CD4-positive, alpha-beta T cell treated with Interleukin-6 at 100 ng/mL for 8 hours (primary cell): Measurements from ENCODE around the gene TPSAB1.
"Not testable (repeated sequence)": the region's sequence is repeated elsewhere in the genome, so short reads cannot be mapped to it uniquely, and the experiment has no call there.

ENCODE experiments used
- DNase-seq: peaks from one replicate; pipeline ENCODE4 v3.0.0-alpha.2; 2020; ENCODE audit warnings: mixed read lengths, low spot score

TPSAB1 gene

GRCh38 chr16:1223355-1224214 lies 16.9 kb upstream of the TPSAB1 start:
- DNase-seq: no peak

DNA sequence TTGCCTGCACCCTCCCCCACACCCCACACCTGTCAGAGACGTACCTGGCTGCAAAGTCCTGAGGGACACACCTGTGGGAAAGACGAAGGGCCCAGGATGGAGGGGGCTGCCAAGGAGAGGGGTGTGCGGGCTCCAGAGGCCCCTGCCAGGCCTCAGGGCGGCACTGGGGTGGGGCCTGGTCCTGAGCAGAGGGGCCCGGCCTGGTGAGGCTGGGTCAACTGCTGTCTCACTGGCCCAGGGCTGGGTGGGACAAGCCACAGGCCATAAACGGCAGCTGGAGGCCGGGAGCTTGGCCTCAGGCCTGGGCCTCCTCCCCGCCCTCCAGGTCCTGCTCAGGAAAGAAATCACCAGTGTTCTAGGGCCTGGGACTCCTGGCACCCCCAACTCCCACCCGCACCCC lies 15.9 kb upstream of the TPSAB1 start:
- no peak for DNase-seq

GRCh38 chr16:1225051-1225451 lies 15.5 kb upstream of the TPSAB1 start, which contains the start of gene TPSG1:
Gene TPSG1 (minus strand): TSS chr16:1225268. CDS start chr16:1225252, 16 bp downstream.
- DNase-seq: no peak

DNA sequence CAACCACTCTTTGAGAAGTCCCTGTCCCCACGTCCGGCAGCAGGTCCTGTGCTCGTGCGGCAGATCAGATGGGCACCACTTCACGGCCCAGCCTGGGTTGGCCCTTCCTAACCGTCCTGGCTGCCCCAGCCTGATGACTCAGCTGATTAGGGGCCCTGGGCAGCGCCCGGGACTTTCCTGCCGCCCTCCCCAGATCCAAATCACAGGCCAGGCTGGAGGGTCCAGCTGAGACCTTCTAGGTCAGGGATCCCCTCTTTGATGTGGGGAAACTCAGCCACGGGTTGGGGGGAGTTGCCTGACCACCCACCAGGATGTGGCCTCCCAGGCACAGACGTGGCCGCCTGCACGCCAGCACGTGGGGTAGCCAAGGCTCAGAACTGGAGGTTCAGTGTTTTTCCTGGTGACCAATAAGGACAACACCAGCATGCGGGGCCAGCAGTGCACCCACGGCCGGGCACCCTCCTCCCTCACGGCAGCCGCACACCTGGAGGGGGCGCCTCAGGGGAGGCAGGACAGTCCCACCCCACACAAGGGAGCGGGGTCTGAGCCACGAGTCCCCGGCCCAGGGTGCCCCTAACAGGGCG lies 14.7 kb upstream of the TPSAB1 start:
- DNase-seq: not testable (repeated sequence)

GRCh38 chr16:1226692-1227091 lies 13.8 kb upstream of the TPSAB1 start:
- not testable (repeated sequence) for DNase-seq

DNA sequence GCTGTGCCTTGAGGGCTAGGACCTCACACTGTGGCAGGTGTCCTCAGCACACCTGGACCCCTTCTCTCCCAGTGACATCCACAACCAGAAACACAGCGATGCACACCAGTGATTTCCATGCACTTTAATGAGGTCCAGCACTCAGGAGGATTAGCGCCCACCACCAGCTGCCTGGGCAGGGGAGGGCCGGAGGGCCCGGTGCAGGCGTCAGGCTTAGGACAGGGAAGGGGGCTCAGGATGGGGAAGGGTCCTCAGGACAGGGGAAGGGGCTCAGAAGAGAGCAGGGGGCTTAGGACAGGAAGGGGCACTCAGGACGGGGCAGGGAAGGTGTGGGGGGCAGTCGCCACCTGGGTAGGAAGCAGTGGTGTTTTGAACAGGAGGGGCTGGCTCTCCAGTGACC lies 12.3 kb upstream of the TPSAB1 start:
- DNase-seq: not testable (repeated sequence)

DNA sequence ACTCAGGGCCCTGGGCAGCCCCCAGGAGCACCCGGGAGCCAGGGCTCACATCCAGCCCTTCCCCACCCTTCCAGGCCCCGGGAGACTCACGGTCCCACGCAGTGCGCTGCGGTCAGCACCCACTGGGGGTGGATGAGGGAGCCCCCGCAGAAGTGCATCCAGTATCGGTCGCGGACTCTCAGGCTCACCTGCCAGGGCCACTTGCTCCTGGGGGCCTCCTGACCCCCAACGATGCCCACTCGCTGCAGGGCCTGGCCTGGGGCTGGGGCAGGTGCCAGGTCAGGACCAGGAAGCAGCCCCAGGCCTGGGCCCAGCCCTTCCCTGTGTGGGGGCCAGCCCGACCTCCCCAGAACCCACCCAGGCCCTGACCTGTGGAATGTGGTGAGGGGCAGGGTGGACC lies 11.0 kb upstream of the TPSAB1 start:
- not testable (repeated sequence) for DNase-seq

DNA sequence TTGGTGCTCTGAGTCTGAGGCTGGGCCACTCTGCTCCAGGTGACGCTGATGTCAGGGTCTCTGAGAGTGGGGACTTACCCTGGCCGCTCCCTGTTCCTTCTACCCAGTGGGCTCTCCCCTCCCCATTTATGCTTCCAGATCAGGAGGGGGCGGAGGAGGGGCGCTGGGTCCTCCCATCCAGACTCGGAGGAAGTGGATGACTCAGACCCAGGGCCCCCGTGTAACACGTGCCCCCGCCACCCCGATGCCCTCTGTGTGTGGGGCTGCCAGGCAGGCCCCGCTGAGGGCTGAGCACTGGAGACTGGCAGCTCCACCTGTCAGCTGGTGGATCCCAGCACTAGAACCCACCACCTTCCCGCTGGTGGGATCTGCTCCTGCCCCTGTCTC lies 10.4 kb upstream of the TPSAB1 start, which contains the start of gene TPSB2:
Gene TPSB2, minus strand, starts transcription at position 101 of the 387 bp plus-strand sequence. CDS start 233 bp downstream, outside the sequence.
- not testable (repeated sequence) for DNase-seq

DNA sequence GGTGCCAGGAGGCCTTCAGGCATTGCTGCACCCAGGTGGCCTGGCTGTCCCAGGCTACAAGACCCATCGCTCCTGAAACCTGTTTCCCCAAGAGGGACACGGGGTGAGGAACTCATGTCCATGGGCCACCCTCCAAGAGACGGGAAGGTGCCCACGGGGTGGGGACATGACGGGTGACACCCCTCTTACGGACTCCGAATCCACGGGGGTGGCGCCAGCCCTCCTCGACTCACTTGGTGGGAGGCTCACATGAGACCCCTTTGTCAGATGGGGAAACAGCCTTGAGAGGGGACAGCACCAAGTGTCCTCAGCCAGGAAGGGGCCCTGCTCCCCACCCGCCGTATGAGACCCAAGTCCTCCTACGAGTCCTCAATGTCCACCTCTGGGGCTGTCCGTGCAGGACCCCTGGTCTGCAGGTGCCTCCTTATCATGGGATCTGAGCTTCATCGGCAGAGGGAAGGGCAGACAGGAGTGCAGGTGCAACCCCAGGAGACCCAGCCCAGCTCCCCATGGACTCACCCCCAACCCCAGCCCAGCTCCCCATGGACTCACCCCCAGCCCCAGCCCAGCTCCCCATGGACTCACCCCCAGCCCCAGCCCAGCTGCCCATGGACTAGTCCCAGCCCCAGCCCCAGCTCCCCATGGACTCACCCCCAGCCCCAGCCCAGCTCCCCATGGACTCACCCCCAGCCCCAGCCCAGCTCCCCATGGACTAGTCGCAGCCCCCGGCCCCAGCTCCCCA lies 9.9 kb upstream of the TPSAB1 start:
- DNase-seq: not testable (repeated sequence)

GRCh38 chr16:1231301-1231700 lies 9.2 kb upstream of the TPSAB1 start:
- not testable (repeated sequence) for DNase-seq

DNA sequence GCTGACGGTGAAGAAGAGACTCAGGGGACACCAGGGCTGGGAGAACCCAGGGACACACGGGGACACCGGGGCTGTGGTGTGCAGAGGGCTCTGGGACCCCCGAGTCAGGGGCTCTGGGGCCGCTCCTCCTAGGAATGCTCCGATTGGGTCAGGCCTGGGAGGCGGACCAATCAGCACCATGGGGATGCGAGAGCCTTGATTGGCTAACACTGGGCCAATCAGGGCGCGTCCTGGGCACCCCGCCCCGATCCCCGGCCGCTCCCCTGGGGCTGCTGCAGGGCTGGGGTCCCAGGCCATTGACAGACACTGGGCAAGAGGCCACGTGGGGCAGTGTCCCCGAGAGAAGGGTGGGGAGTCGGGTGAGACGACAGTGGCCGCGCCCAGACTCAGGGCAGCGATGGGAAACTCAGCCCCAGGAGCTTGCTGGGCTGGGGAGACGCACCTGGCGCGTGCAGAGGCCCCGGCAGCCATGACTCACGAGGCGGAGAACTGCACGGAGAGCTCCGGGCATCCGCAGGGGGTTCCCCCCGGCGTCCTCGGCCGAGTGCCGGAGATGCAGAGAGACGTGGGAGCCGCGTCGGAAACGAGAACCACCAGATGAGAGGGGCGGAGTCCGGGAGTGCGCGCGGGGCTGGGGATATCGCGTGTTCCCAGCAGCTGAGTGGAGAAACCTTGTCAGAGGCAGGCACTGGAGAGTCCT lies 8.3 kb upstream of the TPSAB1 start:
- DNase-seq: not testable (repeated sequence)

DNA sequence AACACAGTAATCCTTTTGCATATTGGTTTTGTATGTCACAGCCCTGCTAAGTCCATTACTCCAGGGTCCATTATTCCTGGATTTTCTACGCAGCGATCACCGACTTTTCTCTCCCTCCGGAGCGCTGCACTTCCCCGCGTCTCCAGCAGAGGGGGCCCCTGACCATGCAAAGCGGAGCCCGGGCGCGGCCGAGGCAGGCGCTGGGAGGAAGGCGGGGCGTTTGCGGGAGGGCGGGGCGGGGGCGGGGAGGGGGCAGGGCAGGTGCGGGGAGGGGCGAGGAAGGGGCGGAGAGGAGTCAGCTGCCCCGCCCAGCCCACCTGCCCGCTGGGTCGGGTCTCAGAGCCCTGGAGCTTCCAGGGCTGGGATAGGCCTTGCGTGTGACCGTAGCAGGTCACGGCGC lies 3.8 kb upstream of the TPSAB1 start:
- DNase-seq: not testable (repeated sequence)

DNA sequence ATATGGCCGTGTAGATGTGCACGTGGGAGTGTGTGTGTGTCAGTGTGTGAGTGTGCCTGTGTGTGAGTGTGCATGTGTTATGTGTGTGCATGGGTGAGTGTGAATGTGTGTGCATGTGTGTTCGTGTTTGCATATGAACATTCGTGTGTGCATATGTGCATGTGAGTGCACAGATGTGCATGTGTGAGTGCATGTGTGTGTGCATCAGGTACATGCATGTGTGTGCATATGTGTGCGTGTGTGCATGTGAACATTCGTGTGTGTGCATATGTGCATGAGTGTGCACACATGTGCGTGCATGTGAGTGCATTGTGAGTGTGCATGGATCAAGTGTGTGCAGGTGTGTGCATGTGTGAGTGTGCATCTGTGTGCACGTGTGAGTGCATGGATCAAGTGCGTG lies 2.5 kb upstream of the TPSAB1 start:
- DNase-seq: no peak

DNA sequence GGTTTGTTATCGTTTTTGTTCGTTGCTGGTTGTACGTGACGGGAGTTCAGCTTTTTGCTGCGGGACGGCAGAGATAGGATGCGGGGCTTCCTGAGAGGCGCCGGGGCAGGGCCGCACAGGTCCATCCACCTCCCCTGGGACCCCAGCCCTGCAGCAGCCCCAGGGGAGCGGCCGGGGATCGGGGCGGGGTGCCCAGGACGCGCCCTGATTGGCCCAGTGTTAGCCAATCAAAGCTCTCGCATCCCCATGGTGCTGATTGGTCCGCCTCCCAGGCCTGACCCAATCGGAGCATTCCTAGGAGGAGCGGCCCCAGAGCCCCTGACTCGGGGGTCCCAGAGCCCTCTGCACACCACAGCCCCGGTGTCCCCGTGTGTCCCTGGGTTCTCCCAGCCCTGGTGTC lies 1.6 kb upstream of the TPSAB1 start:
- DNase-seq: not testable (repeated sequence)

DNA sequence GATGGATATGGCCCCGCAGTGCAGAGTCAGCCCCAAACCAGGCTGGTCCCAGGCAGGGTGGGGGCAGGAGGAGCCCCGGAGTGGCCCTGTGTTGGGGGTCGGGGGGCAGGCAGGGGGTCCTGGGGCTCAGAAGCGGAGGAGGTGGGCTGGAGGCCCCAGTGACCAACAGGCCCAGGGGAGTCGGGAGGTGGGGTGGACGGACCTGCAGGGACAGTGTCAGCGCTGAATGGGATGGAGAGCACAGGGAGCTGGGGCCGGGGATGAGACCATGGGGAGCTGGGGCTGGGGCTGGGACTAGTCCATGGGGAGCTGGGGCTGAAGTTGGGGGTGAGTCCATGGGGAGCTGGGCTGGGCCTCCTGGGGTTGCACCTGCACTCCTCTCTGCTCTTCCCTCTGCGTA lies 930 bp upstream of the TPSAB1 start:
- DNase-seq: not testable (repeated sequence)

DNA sequence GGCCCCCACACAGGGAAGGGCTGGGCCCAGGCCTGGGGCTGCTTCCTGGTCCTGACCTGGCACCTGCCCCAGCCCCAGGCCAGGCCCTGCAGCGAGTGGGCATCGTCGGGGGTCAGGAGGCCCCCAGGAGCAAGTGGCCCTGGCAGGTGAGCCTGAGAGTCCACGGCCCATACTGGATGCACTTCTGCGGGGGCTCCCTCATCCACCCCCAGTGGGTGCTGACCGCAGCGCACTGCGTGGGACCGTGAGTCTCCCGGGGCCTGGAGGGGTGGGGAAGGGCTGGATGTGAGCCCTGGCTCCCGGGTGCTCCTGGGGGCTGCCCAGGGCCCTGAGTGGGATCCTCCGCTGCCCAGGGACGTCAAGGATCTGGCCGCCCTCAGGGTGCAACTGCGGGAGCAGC lies 576 bp downstream of the TPSAB1 start:
- DNase-seq: not testable (repeated sequence)

GRCh38 chr16:1243363-1243762 lies 2.9 kb downstream of the TPSAB1 start:
- DNase-seq: not testable (repeated sequence)

GRCh38 chr16:1243907-1244850 lies 3.7 kb downstream of the TPSAB1 start:
- not testable (repeated sequence) for DNase-seq

GRCh38 chr16:1244881-1245280 lies 4.4 kb downstream of the TPSAB1 start:
- DNase-seq: no peak

DNA sequence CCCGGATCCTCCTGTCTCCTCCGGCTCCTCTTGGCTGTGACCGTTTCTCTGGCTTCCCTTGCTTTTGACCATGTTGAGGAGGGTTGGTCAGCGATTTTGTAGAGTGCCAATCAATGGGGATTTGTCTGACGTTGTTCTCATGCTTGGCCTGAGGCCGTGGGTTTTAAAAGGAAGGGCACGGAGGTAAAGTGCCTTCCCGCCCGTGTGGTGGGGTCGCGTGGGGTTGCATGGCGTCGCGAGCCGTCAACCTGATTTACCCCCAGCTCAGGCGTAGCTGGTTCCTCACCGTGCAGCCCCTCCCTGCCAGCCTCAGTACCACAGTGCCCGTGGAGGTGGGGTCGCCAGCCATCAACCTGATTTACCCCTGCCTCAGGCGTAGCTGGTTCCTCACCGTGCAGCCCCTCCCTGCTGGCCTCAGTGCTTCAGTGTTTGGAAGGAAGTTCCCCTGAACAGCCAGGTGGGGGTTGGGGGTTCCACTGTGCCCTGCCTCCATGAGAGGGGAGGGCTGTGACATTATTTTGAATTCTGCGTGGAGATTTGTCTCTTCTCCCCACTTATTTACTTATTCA lies 5.0 kb downstream of the TPSAB1 start:
- no peak for DNase-seq
